Measurements from ENCODE around the gene AFP. TPM values are rescaled to one million over a fixed set of nuclear protein-coding genes. Genes with fewer than 3 reads are reported as not detected.
A peak's percentile ranks its signal among the peaks of the same experiment; 100 is the strongest.

AFP gene
- total RNA-seq, 1 experiment from 2014 or later: 0.92 TPM

GRCh38 chr4:73439991-73440390 lies 4.0 kb downstream of the AFP start:
- TF ChIP-seq CTCF (conservative IDR thresholded peaks at IDR 0.05) (no peak), EZH2 (IDR thresholded peaks at IDR 0.05; ENCODE audit: low read depth) (no peak)
- no peak overlapping the region for H3K27ac ChIP-seq
- no peak overlapping the region for H2AFZ ChIP-seq
- CTCF ChIA-PET: no interaction called here
- no peaks in the 10 kb centered on the region; the same call in 1 of the 2 replicates for H3K9me2 ChIP-seq (ENCODE audit: insufficient read depth)
- BruUV-seq (replicated peaks): no TSS peak
- H3K79me2 ChIP-seq (ENCODE audit: low read depth): no peaks in the 10 kb centered on the region
- no peak for DNase-seq
- H3K4me1 ChIP-seq (replicated peaks; ENCODE audit: insufficient read depth): no peaks in the 10 kb centered on the region
- intact Hi-C loops (cut with micrococcal nuclease; ENCODE audit: unreplicated experiment): no loop called here
- no peaks in the 10 kb centered on the region for H3K27me3 ChIP-seq (ENCODE audit: insufficient read depth, low read depth)
- H3K4me3 ChIP-seq: no peak overlapping the region
- POLR2A ChIA-PET (ENCODE audit: unreplicated experiment): no interaction called here
- H3K9me3 ChIP-seq (ENCODE audit: insufficient read depth, low read depth): no peaks in the 10 kb centered on the region; the same call in 1 of the 2 replicates
- no peaks in the 10 kb centered on the region for H4K20me1 ChIP-seq (ENCODE audit: insufficient read depth)
- no peak overlapping the region for H3K4me2 ChIP-seq
- no peaks in the 10 kb centered on the region for H3K36me3 ChIP-seq (ENCODE audit: low read depth)
- no peaks in the 10 kb centered on the region for H3F3A ChIP-seq (ENCODE audit: insufficient read depth, low read depth)

- Histone ChIP-seq H3K9me3 (ENCODE audit: insufficient read depth, low read depth) (no peaks in the 10 kb centered on the region; the same call in 1 of the 2 replicates), H3F3A (ENCODE audit: insufficient read depth, low read depth) (no peaks in the 10 kb centered on the region), H3K79me2 (ENCODE audit: low read depth) (no peaks in the 10 kb centered on the region), H3K27ac (no peak overlapping the region), H3K4me3 (no peak overlapping the region), H4K20me1 (ENCODE audit: insufficient read depth) (no peaks in the 10 kb centered on the region), H3K36me3 (ENCODE audit: low read depth) (no peaks in the 10 kb centered on the region), H2AFZ (no peak overlapping the region), H3K4me2 (no peak overlapping the region), H3K9me2 (ENCODE audit: insufficient read depth) (no peaks in the 10 kb centered on the region; the same call in 1 of the 2 replicates), H3K27me3 (ENCODE audit: insufficient read depth, low read depth) (no peaks in the 10 kb centered on the region), H3K4me1 (replicated peaks; ENCODE audit: insufficient read depth) (no peaks in the 10 kb centered on the region)
- no peak for DNase-seq
- ChIA-PET CTCF (no interaction called here), POLR2A (ENCODE audit: unreplicated experiment) (no interaction called here)
- no peak for TF ChIP-seq CTCF (conservative IDR thresholded peaks at IDR 0.05)
- TF ChIP-seq EZH2 (IDR thresholded peaks at IDR 0.05; ENCODE audit: low read depth): no peak
- intact Hi-C loops (cut with micrococcal nuclease; ENCODE audit: unreplicated experiment): no loop called here
- no TSS peak for BruUV-seq (replicated peaks)
These were observed 4.6 kb downstream of the AFP start for GRCh38 chr4:73440653-73441052.

- H3K9me2 ChIP-seq (ENCODE audit: insufficient read depth): no peaks in the 10 kb centered on the region; the same call in 1 of the 2 replicates
- DNase-seq: no peak
- no peaks in the 10 kb centered on the region for H3K27me3 ChIP-seq (ENCODE audit: insufficient read depth, low read depth)
- H3K4me2 ChIP-seq: peak overlapping the region; percentile 44
- H3K36me3 ChIP-seq (ENCODE audit: low read depth): no peaks in the 10 kb centered on the region
- no peaks in the 10 kb centered on the region for H4K20me1 ChIP-seq (ENCODE audit: insufficient read depth)
- no peak overlapping the region for H3K27ac ChIP-seq
- no peaks in the 10 kb centered on the region for H3K9me3 ChIP-seq (ENCODE audit: insufficient read depth, low read depth)
- POLR2A ChIA-PET (ENCODE audit: unreplicated experiment): no interaction called here
- CTCF ChIA-PET: no interaction called here
- no peaks in the 10 kb centered on the region for H3F3A ChIP-seq (ENCODE audit: insufficient read depth, low read depth)
- no peak overlapping the region for H3K4me3 ChIP-seq
- intact Hi-C loops (cut with micrococcal nuclease; ENCODE audit: unreplicated experiment): no loop called here
- no peak overlapping the region for H2AFZ ChIP-seq
- no peaks in the 10 kb centered on the region for H3K4me1 ChIP-seq (replicated peaks; ENCODE audit: insufficient read depth)
- no peaks in the 10 kb centered on the region for H3K79me2 ChIP-seq (ENCODE audit: low read depth)
- TF ChIP-seq EZH2 (IDR thresholded peaks at IDR 0.05; ENCODE audit: low read depth): no peak
- TF ChIP-seq CTCF (conservative IDR thresholded peaks at IDR 0.05): no peak
- BruUV-seq (replicated peaks): no TSS peak
These were observed 6.3 kb downstream of the AFP start for GRCh38 chr4:73442275-73442674.

All from PC-9 (cell line).